ENCODE measurements around the gene FADD. TPM values are rescaled to one million over a fixed set of nuclear protein-coding genes. Genes with fewer than 3 reads are reported as not detected.
A peak's percentile ranks its signal among the peaks of the same experiment; 100 is the strongest.

FADD gene
- total and polyA plus RNA-seq, 2 donors from 2014 or later, result 27.8 to 31.5 TPM

DNA sequence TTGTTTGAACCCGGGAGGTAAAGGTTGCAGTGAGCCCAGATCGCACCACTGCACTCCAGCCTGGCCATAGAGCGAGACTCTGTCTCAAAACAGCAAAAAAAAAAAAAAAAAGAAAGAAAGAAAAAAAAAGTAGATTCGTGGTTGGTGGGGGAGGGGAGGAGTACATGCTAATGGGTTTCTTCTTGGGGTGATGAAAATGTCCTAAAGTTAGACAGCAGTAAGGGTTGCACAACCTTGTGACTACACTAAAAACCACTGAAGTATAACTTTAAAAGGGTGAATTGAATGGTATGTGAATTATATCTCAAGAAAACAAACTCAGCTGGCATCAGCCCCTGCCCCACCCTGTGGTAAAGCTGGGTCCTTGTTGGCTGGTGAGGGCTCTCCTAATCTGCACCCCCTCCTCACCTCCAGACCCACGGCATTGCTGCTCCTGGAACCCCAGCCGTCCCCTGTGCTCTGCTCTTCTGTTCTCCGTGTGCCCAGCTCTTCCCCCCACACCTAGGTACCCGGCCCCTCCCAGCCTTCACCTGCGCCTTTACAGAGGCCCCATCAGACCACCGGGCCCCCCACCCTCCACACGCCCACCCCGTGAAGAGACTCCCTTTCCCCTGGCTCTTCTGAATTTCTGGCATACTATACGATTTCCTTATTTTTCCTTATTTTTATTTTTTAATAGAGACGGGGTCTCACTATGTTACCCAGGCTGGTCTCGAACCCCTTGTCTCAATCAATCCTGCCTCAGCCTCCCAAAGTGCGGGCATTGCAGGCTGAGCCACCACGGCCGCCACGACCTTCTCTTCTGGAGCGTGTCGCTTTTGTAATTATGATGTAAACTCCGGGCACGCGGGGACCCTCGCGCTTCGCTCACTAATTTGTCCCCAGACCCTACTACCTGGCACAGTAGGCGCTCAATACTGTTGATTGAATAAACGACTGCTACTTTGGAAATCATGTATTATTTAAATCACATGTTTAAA lies 924 bp upstream of the FADD start:
- peak overlapping the region in 1 of 2 donors; percentile 75 for H3K27ac ChIP-seq (ENCODE audit: low read depth in 2 of 2, low read length in 2 of 2)
- no peaks in the 10 kb centered on the region for H3K9me3 ChIP-seq (ENCODE audit: control insufficient read depth in 2 of 3, insufficient read depth in 1 of 3, low read length in 3 of 3)
- peak overlapping the region; percentile 71 to 99 (median 97) for H3K4me3 ChIP-seq (ENCODE audit: low read length in 3 of 3)
- H3K36me3 ChIP-seq (ENCODE audit: control insufficient read depth in 2 of 3, insufficient read depth in 3 of 3, low read length in 3 of 3), result peaks cover 0 to 11% (median 6%) of the 10 kb centered on the region in 3 donors
- intact Hi-C loops (cut with DNase I), result no loop called here
- DNase-seq, result peak in 1 of 5 donors; percentile 66
- no peaks in the 10 kb centered on the region for H3K27me3 ChIP-seq (ENCODE audit: control insufficient read depth, insufficient read depth, low read length)
- peaks cover 3 to 26% (median 24%) of the 10 kb centered on the region in 3 donors for H3K4me1 ChIP-seq (ENCODE audit: control insufficient read depth in 2 of 3, insufficient read depth in 2 of 3, low read depth in 1 of 3, low read length in 3 of 3)
- TF ChIP-seq CTCF (IDR thresholded peaks at IDR 0.05; ENCODE audit: borderline replicate concordance, extremely low read depth, insufficient read depth), result no peak
- FAIRE-seq, result no peak
- peak overlapping the region; percentile 63 to 65 (median 65) for H3K9ac ChIP-seq (ENCODE audit: low read length in 3 of 3)

- Histone ChIP-seq H3K36me3 (ENCODE audit: control insufficient read depth in 2 of 3, insufficient read depth in 3 of 3, low read length in 3 of 3) (peaks cover 0 to 18% (median 9%) of the 10 kb centered on the region in 3 donors), H3K27me3 (ENCODE audit: control insufficient read depth, insufficient read depth, low read length) (no peaks in the 10 kb centered on the region), H3K9me3 (ENCODE audit: control insufficient read depth in 2 of 3, insufficient read depth in 1 of 3, low read length in 3 of 3) (no peaks in the 10 kb centered on the region), H3K4me3 (ENCODE audit: low read length in 3 of 3) (peak overlapping the region; percentile 84 to 99 (median 97)), H3K9ac (ENCODE audit: low read length in 3 of 3) (peak overlapping the region; percentile 85 to 99 (median 98)), H3K27ac (ENCODE audit: low read depth in 2 of 2, low read length in 2 of 2) (peak overlapping the region; percentile 91 to 94), H3K4me1 (ENCODE audit: control insufficient read depth in 2 of 3, insufficient read depth in 2 of 3, low read depth in 1 of 3, low read length in 3 of 3) (peaks cover 3 to 31% (median 29%) of the 10 kb centered on the region in 3 donors)
- no peak for FAIRE-seq
- peak in 4 of 5 donors; percentile 46 to 82 (median 70) for DNase-seq
- no peak for TF ChIP-seq CTCF (IDR thresholded peaks at IDR 0.05; ENCODE audit: borderline replicate concordance, extremely low read depth, insufficient read depth)
- intact Hi-C loops (cut with DNase I), result no loop called here
These were observed 812 bp downstream of the FADD start for GRCh38 chr11:70203751-70204465.

- Histone ChIP-seq H3K27ac (ENCODE audit: low read depth in 2 of 2, low read length in 2 of 2) (peak overlapping the region; percentile 91 to 94), H3K9me3 (ENCODE audit: control insufficient read depth in 2 of 3, insufficient read depth in 1 of 3, low read length in 3 of 3) (no peaks in the 10 kb centered on the region), H3K36me3 (ENCODE audit: control insufficient read depth in 2 of 3, insufficient read depth in 3 of 3, low read length in 3 of 3) (peaks cover 0 to 18% (median 9%) of the 10 kb centered on the region in 3 donors), H3K27me3 (ENCODE audit: control insufficient read depth, insufficient read depth, low read length) (no peaks in the 10 kb centered on the region), H3K4me1 (ENCODE audit: control insufficient read depth in 2 of 3, insufficient read depth in 2 of 3, low read depth in 1 of 3, low read length in 3 of 3) (peaks cover 3 to 31% (median 29%) of the 10 kb centered on the region in 3 donors), H3K9ac (ENCODE audit: low read length in 3 of 3) (peak overlapping the region; percentile 85 to 99 (median 98)), H3K4me3 (ENCODE audit: low read length in 3 of 3) (peak overlapping the region; percentile 84 to 99 (median 97))
- intact Hi-C loops (cut with DNase I), result no loop called here
- FAIRE-seq (no peak), DNase-seq (no peak)
- TF ChIP-seq CTCF (IDR thresholded peaks at IDR 0.05; ENCODE audit: borderline replicate concordance, extremely low read depth, insufficient read depth), result no peak
These were observed 1.3 kb downstream of the FADD start for GRCh38 chr11:70204466-70204799.
